ENCODE data around the gene ICE2. TPM values are rescaled to one million over a fixed set of nuclear protein-coding genes. Genes with fewer than 3 reads are reported as not detected.

ICE2 gene
- total RNA-seq, 1 donor from 2014 or later = 42.2 TPM

GRCh38 chr15:60477164-60477563, 1.8 kb downstream of the ICE2 start:
- H3K27me3 Mint-ChIP-seq (ENCODE audit: unreplicated experiment) = peaks cover 4% of the 10 kb centered on the region
- no peak overlapping the region for H3K27ac Mint-ChIP-seq (ENCODE audit: unreplicated experiment)
- TF ChIP-seq CTCF (IDR thresholded peaks at IDR 0.05; ENCODE audit: unreplicated experiment) = no peak
- H3K9me3 Mint-ChIP-seq (ENCODE audit: unreplicated experiment) = no peaks in the 10 kb centered on the region
- H3K4me1 Mint-ChIP-seq (ENCODE audit: unreplicated experiment) = peaks cover 22% of the 10 kb centered on the region
- no peak for DNase-seq (ENCODE audit: low spot score)
- H3K4me3 Mint-ChIP-seq (ENCODE audit: unreplicated experiment) = no peak overlapping the region
- H3K36me3 Mint-ChIP-seq (ENCODE audit: low read depth, unreplicated experiment) = peaks cover 4% of the 10 kb centered on the region

DNA sequence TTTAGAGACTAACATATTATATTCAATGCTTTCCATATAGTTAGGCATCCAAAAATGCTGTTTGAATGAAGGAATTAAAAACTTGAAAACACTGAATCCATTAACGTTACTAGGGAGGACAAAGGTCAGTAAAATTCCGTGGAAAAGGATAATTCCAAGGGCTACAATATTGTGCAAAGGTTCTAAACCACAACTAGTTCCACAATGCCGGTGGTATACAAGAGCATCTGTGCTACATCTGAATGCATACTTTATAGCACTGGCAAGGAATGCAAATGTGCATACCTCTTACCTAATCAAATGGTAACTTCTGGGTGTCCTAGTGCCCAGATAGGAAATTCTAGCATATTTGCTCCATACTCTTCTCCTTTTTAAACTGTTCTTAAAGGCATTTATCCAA, 2.2 kb downstream of the ICE2 start:
- Mint-ChIP-seq H3K4me1 (ENCODE audit: unreplicated experiment) (peaks cover 22% of the 10 kb centered on the region), H3K9me3 (ENCODE audit: unreplicated experiment) (no peaks in the 10 kb centered on the region), H3K27me3 (ENCODE audit: unreplicated experiment) (peaks cover 4% of the 10 kb centered on the region), H3K27ac (ENCODE audit: unreplicated experiment) (no peak overlapping the region), H3K4me3 (ENCODE audit: unreplicated experiment) (no peak overlapping the region), H3K36me3 (ENCODE audit: low read depth, unreplicated experiment) (peaks cover 4% of the 10 kb centered on the region)
- DNase-seq (ENCODE audit: low spot score) = no peak
- no peak for TF ChIP-seq CTCF (IDR thresholded peaks at IDR 0.05; ENCODE audit: unreplicated experiment)

GRCh38 chr15:60473135-60473534, 5.8 kb downstream of the ICE2 start:
- DNase-seq (ENCODE audit: low spot score) = no peak
- H3K36me3 Mint-ChIP-seq (ENCODE audit: low read depth, unreplicated experiment) = peaks cover 10% of the 10 kb centered on the region
- H3K9me3 Mint-ChIP-seq (ENCODE audit: unreplicated experiment) = no peaks in the 10 kb centered on the region
- TF ChIP-seq CTCF (IDR thresholded peaks at IDR 0.05; ENCODE audit: unreplicated experiment) = no peak
- H3K4me3 Mint-ChIP-seq (ENCODE audit: unreplicated experiment) = no peak overlapping the region
- H3K27me3 Mint-ChIP-seq (ENCODE audit: unreplicated experiment) = no peaks in the 10 kb centered on the region
- H3K4me1 Mint-ChIP-seq (ENCODE audit: unreplicated experiment) = peaks cover 6% of the 10 kb centered on the region
- no peak overlapping the region for H3K27ac Mint-ChIP-seq (ENCODE audit: unreplicated experiment)

DNA sequence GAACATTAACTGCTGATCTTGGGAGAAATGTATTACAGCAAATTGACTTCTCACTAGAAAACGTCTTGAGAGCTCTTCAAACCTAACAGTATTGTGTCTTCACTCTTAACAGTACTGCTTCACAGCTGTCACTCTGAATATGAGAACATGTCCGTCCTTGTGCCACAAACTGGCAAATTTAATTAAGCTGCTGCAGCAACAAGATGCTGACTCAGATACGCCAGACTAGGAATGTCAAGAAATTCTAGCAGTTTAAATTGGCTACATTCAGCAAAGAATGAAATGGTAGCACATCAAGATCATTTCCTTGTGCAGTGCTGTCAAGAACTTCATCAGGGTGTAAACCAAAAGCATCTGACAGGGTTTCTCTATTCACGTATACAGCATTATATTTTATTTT, 7.6 kb downstream of the ICE2 start:
- H3K4me3 Mint-ChIP-seq (ENCODE audit: unreplicated experiment) = no peak overlapping the region
- no peaks in the 10 kb centered on the region for H3K4me1 Mint-ChIP-seq (ENCODE audit: unreplicated experiment)
- H3K27ac Mint-ChIP-seq (ENCODE audit: unreplicated experiment) = no peak overlapping the region
- no peaks in the 10 kb centered on the region for H3K27me3 Mint-ChIP-seq (ENCODE audit: unreplicated experiment)
- no peak for DNase-seq (ENCODE audit: low spot score)
- H3K9me3 Mint-ChIP-seq (ENCODE audit: unreplicated experiment) = no peaks in the 10 kb centered on the region
- H3K36me3 Mint-ChIP-seq (ENCODE audit: low read depth, unreplicated experiment) = peaks cover 10% of the 10 kb centered on the region
- TF ChIP-seq CTCF (IDR thresholded peaks at IDR 0.05; ENCODE audit: unreplicated experiment) = no peak

GRCh38 chr15:60469893-60470641, 8.9 kb downstream of the ICE2 start:
- Mint-ChIP-seq H3K27ac (ENCODE audit: unreplicated experiment) (no peak overlapping the region), H3K4me1 (ENCODE audit: unreplicated experiment) (no peaks in the 10 kb centered on the region), H3K27me3 (ENCODE audit: unreplicated experiment) (no peaks in the 10 kb centered on the region), H3K9me3 (ENCODE audit: unreplicated experiment) (no peaks in the 10 kb centered on the region), H3K4me3 (ENCODE audit: unreplicated experiment) (no peak overlapping the region), H3K36me3 (ENCODE audit: low read depth, unreplicated experiment) (peaks cover 10% of the 10 kb centered on the region)
- no peak for DNase-seq (ENCODE audit: low spot score)
- no peak for TF ChIP-seq CTCF (IDR thresholded peaks at IDR 0.05; ENCODE audit: unreplicated experiment)

Data from endothelial cell (in vitro differentiated cells).